PC-3 (cell line): ENCODE measurements around the gene FBXO34.

Experiments
- EZH2 ChIP-seq: fragments of 300-600 bp; sonication (generic); IDR thresholded peaks from one replicate; pipeline ENCODE4 v1.6.1; 2017; ENCODE audit warnings: antibody characterized with exemption, mild to moderate bottlenecking, low read length; ENCODE audit not compliant: unreplicated experiment
- EZH2phosphoT487 ChIP-seq: fragments of 300-600 bp; sonication (generic); IDR thresholded peaks from 2 replicates; pipeline ENCODE4 v1.6.1; 2018; ENCODE audit warnings: mild to moderate bottlenecking, antibody characterized with exemption, low read length, borderline replicate concordance
- TF ChIP-seq, protein P1 (sequence below): fragments of 300-600 bp; sonication (generic); conservative IDR thresholded peaks from 2 replicates; pipeline ENCODE4 v1.5.1; 2017; ENCODE audit warnings: antibody characterized with exemption, low read depth, mild to moderate bottlenecking, low read length

DNA sequence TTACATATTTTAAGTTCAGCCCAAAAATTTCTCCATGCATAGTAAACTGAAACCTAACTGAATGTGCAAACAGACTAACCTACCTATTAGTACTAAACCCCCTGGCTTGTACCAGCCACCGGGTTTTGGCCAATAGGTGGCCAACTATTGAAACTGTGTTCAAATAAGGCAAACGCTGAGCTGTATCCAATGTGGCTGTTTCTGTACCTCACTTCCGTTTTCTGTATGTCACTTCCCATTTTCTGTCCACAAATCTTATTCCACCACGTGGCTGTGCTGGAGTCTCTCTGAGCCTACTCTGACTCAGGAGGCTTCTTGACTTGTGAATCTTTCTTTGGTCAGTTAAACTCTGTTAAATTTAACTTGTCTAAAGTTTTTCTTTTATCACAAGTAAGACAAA is 6.0 kb upstream of the FBXO34 start:
- TF ChIP-seq, protein P1, sequence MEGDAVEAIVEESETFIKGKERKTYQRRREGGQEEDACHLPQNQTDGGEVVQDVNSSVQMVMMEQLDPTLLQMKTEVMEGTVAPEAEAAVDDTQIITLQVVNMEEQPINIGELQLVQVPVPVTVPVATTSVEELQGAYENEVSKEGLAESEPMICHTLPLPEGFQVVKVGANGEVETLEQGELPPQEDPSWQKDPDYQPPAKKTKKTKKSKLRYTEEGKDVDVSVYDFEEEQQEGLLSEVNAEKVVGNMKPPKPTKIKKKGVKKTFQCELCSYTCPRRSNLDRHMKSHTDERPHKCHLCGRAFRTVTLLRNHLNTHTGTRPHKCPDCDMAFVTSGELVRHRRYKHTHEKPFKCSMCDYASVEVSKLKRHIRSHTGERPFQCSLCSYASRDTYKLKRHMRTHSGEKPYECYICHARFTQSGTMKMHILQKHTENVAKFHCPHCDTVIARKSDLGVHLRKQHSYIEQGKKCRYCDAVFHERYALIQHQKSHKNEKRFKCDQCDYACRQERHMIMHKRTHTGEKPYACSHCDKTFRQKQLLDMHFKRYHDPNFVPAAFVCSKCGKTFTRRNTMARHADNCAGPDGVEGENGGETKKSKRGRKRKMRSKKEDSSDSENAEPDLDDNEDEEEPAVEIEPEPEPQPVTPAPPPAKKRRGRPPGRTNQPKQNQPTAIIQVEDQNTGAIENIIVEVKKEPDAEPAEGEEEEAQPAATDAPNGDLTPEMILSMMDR: no peak; the same call in 1 of the 2 replicates
- TF ChIP-seq EZH2: no peak
- TF ChIP-seq EZH2phosphoT487: no peak
